Calu3 (cell line): Measurements from ENCODE around the gene CDK5R1. TPM values are rescaled to one million over a fixed set of nuclear protein-coding genes. Genes with fewer than 3 reads are reported as not detected.

Source experiments
- BruUV-seq: library from RNA; stranded (reverse); fragments of 400-500 nt; replicated peaks from 2 replicates; lab custom pipeline; 2021; lab: Mats Ljungman, UMichigan
- CTCF ChIA-PET: fragments of 300-600 bp; sonication (Branson Sonifier 250); formaldehyde crosslinking; loops from one replicate; lab custom pipeline; 2022; ENCODE audit warnings: antibody characterized with exemption; lab: Charles Lee
- DNase-seq: peaks from one replicate; pipeline ENCODE4 v3.0.0; 2022
- H3K27ac Mint-ChIP-seq: one replicate; pipeline ENCODE4 v1.8.0; 2022; ENCODE audit warnings: mixed read lengths; ENCODE audit not compliant: unreplicated experiment
- H3K27me3 Mint-ChIP-seq: one replicate; pipeline ENCODE4 v1.8.0; 2022; ENCODE audit warnings: mixed read lengths; ENCODE audit not compliant: unreplicated experiment
- H3K36me3 Mint-ChIP-seq: one replicate; pipeline ENCODE4 v1.8.0; 2022; ENCODE audit warnings: mild to moderate bottlenecking, moderate library complexity, mixed read lengths; ENCODE audit not compliant: insufficient read depth, unreplicated experiment
- H3K4me1 Mint-ChIP-seq: one replicate; pipeline ENCODE4 v1.8.0; 2022; ENCODE audit warnings: mild to moderate bottlenecking, low read depth, mixed read lengths; ENCODE audit not compliant: unreplicated experiment
- H3K4me3 Mint-ChIP-seq: one replicate; pipeline ENCODE4 v1.8.0; 2022; ENCODE audit warnings: mild to moderate bottlenecking, low read depth, moderate library complexity, mixed read lengths; ENCODE audit not compliant: unreplicated experiment
- H3K9me3 Mint-ChIP-seq: one replicate; pipeline ENCODE4 v1.8.0; 2022; ENCODE audit warnings: low read depth, mixed read lengths; ENCODE audit not compliant: unreplicated experiment
- intact Hi-C: fragments of 100-400 bp; cut with micrococcal nuclease; formaldehyde crosslinking; loops from one replicate; pipeline ENCODE4 v1.10.0; 2022; ENCODE audit not compliant: unreplicated experiment
- total RNA-seq: library from RNA; stranded (reverse); gene quantifications from 2 replicates; pipeline ENCODE4 v1.2.3, GENCODE V29; 2022
- TF ChIP-seq, protein P1 (sequence below): fragments of 200-600 bp; IDR thresholded peaks from one replicate; pipeline ENCODE4 v1.8.0; 2022; ENCODE audit warnings: antibody characterized with exemption; ENCODE audit not compliant: unreplicated experiment

CDK5R1 gene
- total RNA-seq, 1 experiment from 2014 or later = 4.3 TPM

DNA sequence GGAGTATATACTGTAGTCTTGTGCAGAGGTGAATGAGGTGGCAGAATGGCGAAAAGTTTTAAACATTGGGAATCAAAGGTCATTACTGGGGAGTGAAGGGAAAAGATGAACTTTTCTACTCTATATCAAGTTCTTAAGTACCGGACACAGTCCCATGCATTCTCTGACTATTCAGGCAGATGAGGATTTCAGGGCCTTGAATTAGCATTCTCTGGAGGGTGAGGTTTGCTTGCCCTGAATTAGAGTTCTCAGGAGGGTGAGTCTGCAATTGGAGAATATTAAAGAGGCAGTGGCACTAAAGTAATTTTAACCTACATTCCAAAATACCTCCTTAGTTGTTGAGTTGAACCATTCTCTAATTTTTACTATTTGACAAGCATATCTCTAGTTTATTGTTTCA, 33.4 kb upstream of the CDK5R1 start:
- TF ChIP-seq, protein P1, sequence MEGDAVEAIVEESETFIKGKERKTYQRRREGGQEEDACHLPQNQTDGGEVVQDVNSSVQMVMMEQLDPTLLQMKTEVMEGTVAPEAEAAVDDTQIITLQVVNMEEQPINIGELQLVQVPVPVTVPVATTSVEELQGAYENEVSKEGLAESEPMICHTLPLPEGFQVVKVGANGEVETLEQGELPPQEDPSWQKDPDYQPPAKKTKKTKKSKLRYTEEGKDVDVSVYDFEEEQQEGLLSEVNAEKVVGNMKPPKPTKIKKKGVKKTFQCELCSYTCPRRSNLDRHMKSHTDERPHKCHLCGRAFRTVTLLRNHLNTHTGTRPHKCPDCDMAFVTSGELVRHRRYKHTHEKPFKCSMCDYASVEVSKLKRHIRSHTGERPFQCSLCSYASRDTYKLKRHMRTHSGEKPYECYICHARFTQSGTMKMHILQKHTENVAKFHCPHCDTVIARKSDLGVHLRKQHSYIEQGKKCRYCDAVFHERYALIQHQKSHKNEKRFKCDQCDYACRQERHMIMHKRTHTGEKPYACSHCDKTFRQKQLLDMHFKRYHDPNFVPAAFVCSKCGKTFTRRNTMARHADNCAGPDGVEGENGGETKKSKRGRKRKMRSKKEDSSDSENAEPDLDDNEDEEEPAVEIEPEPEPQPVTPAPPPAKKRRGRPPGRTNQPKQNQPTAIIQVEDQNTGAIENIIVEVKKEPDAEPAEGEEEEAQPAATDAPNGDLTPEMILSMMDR = no peak
- Mint-ChIP-seq H3K4me1 (peaks cover 5% of the 10 kb centered on the region), H3K9me3 (no peaks in the 10 kb centered on the region), H3K4me3 (no peak overlapping the region), H3K27ac (no peak overlapping the region), H3K36me3 (peaks cover 48% of the 10 kb centered on the region), H3K27me3 (no peaks in the 10 kb centered on the region)
- intact Hi-C loops = no loop called here
- no peak for DNase-seq
- BruUV-seq = no TSS peak
- CTCF ChIA-PET = no interaction called here

GRCh38 chr17:32458371-32458770, 28.4 kb upstream of the CDK5R1 start:
- BruUV-seq = no TSS peak
- TF ChIP-seq, protein P1 = no peak
- Mint-ChIP-seq H3K9me3 (no peaks in the 10 kb centered on the region), H3K36me3 (peaks cover 38% of the 10 kb centered on the region), H3K27me3 (no peaks in the 10 kb centered on the region), H3K4me1 (peaks cover 9% of the 10 kb centered on the region), H3K4me3 (no peak overlapping the region), H3K27ac (no peak overlapping the region)
- intact Hi-C loops = no loop called here
- CTCF ChIA-PET = no interaction called here
- DNase-seq = no peak

DNA sequence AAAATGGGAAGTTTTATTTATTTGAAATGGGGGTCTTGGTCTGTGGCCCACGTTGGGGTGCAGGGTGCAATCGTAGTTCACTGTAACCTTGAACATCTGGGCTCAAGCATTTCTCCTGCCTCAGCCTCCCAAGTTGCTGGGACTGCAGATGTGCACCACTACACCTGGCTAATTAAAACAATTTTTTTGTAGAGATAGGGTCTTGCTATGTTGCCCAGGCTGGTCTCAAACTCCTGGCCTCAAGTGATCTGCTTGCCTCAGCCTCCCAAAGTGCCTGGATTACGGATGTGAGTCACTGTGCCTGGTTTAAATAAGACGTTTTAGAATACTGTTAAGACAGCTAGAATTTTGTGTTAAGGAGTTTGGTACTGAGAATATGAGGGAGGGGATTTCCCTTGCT, 26.7 kb upstream of the CDK5R1 start:
- CTCF ChIA-PET = no interaction called here

GRCh38 chr17:32461498-32461852, 25.3 kb upstream of the CDK5R1 start:
- Mint-ChIP-seq H3K27me3 (no peaks in the 10 kb centered on the region), H3K4me1 (peaks cover 17% of the 10 kb centered on the region), H3K36me3 (peaks cover 51% of the 10 kb centered on the region), H3K9me3 (no peaks in the 10 kb centered on the region), H3K27ac (no peak overlapping the region), H3K4me3 (no peak overlapping the region)
- TF ChIP-seq, protein P1 = no peak
- BruUV-seq = no TSS peak
- no peak for DNase-seq
- intact Hi-C loops = loop anchor here (5.0 kb wide), 1 partner anchor 296 kb away; no protein-coding TSS in a partner anchor
- CTCF ChIA-PET = interaction anchor here (1.1 to 3.9 kb wide), 2 partner anchors 16 to 111 kb away, joined by 3 to 22 read pairs; partner anchors contain the start of gene PSMD11

More for the DNA sequence above, 26.7 kb upstream of the CDK5R1 start:
- Mint-ChIP-seq H3K27ac (no peak overlapping the region), H3K36me3 (peaks cover 39% of the 10 kb centered on the region), H3K9me3 (no peaks in the 10 kb centered on the region), H3K4me3 (no peak overlapping the region), H3K27me3 (no peaks in the 10 kb centered on the region), H3K4me1 (peaks cover 17% of the 10 kb centered on the region)
- no peak for DNase-seq
- intact Hi-C loops = loop anchor here (5.0 kb wide), 1 partner anchor 297 kb away; no protein-coding TSS in a partner anchor
- TF ChIP-seq, protein P1 = no peak
- BruUV-seq = no TSS peak
